B cell (primary cell): ENCODE results near the gene MAP7D2.

Experiments used
- EZH2 ChIP-seq: IDR thresholded peaks from 2 replicates; pipeline ENCODE4 v1.6.1; 2012; ENCODE audit warnings: borderline replicate concordance, low read depth, mild to moderate bottlenecking, moderate library complexity, low read length; ENCODE audit not compliant: insufficient read depth, poor library complexity, severe bottlenecking
- TF ChIP-seq, protein P1 (sequence below): fragments of 200-600 bp; IDR thresholded peaks from one replicate; pipeline ENCODE4 v1.8.0; 2022; ENCODE audit warnings: antibody characterized with exemption, mild to moderate bottlenecking

DNA sequence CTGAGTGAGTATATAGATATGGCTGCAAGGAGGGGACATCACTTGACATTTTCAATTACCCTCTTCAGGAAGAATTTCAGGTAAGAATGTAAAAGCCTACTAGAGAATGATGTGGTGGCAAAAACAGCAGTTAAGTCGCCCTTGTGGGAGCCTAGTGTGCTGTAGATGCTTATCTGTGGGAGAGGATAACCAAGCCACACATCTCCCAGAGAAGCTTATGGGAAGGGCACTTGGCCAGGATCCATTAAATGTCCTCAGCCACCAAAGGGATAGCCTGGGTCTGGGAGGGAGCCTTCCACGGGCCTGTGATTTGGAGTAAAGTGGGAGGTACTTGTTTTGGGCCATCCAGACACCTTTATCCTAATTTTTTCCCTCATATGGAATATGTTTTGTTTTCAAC, 84.5 kb downstream of the MAP7D2 start:
- no peak for TF ChIP-seq EZH2
- TF ChIP-seq, protein P1, sequence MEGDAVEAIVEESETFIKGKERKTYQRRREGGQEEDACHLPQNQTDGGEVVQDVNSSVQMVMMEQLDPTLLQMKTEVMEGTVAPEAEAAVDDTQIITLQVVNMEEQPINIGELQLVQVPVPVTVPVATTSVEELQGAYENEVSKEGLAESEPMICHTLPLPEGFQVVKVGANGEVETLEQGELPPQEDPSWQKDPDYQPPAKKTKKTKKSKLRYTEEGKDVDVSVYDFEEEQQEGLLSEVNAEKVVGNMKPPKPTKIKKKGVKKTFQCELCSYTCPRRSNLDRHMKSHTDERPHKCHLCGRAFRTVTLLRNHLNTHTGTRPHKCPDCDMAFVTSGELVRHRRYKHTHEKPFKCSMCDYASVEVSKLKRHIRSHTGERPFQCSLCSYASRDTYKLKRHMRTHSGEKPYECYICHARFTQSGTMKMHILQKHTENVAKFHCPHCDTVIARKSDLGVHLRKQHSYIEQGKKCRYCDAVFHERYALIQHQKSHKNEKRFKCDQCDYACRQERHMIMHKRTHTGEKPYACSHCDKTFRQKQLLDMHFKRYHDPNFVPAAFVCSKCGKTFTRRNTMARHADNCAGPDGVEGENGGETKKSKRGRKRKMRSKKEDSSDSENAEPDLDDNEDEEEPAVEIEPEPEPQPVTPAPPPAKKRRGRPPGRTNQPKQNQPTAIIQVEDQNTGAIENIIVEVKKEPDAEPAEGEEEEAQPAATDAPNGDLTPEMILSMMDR: no peak
